Skeletal muscle tissue (tissue), 4 donors: Measurements from ENCODE around the gene PNISR. TPM values are rescaled to one million over a fixed set of nuclear protein-coding genes. Genes with fewer than 3 reads are reported as not detected.

Experiments used
- H3K27ac ChIP-seq: one replicate; pipeline ENCODE4 v1.7.0; 2013; ENCODE audit warnings: mild to moderate bottlenecking, low read depth, low read length, inconsistent platforms
- H3K27me3 ChIP-seq, 3 donors: one replicate each; pipeline ENCODE4 v1.7.0; 2013; ENCODE audit warnings: low read length in 3 of 3; ENCODE audit not compliant: control insufficient read depth in 3 of 3, insufficient read depth in 3 of 3
- H3K36me3 ChIP-seq, 3 donors: one replicate each; pipeline ENCODE4 v1.7.0; 2013; ENCODE audit warnings: low read length in 3 of 3; ENCODE audit not compliant: control insufficient read depth in 3 of 3, insufficient read depth in 3 of 3
- H3K4me1 ChIP-seq, 3 donors: one replicate each; pipeline ENCODE4 v1.7.0; 2013; ENCODE audit warnings: low read length in 3 of 3, mild to moderate bottlenecking in 3 of 3; ENCODE audit not compliant: control insufficient read depth in 3 of 3, insufficient read depth in 3 of 3
- H3K4me3 ChIP-seq, 3 donors: one replicate each; pipeline ENCODE4 v1.7.0; 2013; ENCODE audit warnings: low read length in 3 of 3
- H3K9ac ChIP-seq, 3 donors: one replicate each; pipeline ENCODE4 v1.7.0; 2013; ENCODE audit warnings: low read length in 3 of 3, mild to moderate bottlenecking in 3 of 3, moderate library complexity in 2 of 3, low read depth in 1 of 3
- H3K9me3 ChIP-seq, 3 donors: one replicate each; pipeline ENCODE4 v1.7.0; 2013; ENCODE audit warnings: low read length in 3 of 3; ENCODE audit not compliant: control insufficient read depth in 3 of 3
- total RNA-seq: library from RNA; depleted of rRNA; stranded (reverse); fragments of >200 nt; gene quantifications from one replicate; pipeline ENCODE4 v1.2.3, GENCODE V29; 2014
- donor health status: Osteomylitis.

The PNISR gene
- total RNA-seq, 1 donor from 2014 or later: 54.3 TPM

- Histone ChIP-seq H3K9me3 (no peaks in the 10 kb centered on the region), H3K27ac (no peak overlapping the region), H3K4me3 (no peak overlapping the region), H3K27me3 (no peaks in the 10 kb centered on the region), H3K4me1 (peaks cover 0 to 2% (median 1%) of the 10 kb centered on the region in 3 donors), H3K9ac (no peak overlapping the region), H3K36me3 (peaks cover 0 to 4% (median 2%) of the 10 kb centered on the region in 3 donors)
Observed at GRCh38 chr6:99432877-99433276, 7.8 kb upstream of the PNISR start.

GRCh38 chr6:99431901-99432300, 6.8 kb upstream of the PNISR start:
- Histone ChIP-seq H3K27ac (no peak overlapping the region), H3K4me1 (peaks cover 7 to 11% (median 10%) of the 10 kb centered on the region in 3 donors), H3K9ac (no peak overlapping the region), H3K9me3 (no peaks in the 10 kb centered on the region), H3K36me3 (peaks cover 0 to 4% (median 2%) of the 10 kb centered on the region in 3 donors), H3K27me3 (no peaks in the 10 kb centered on the region), H3K4me3 (no peak overlapping the region)

- H3K27ac ChIP-seq: no peak overlapping the region
- no peak overlapping the region for H3K9ac ChIP-seq
- H3K4me3 ChIP-seq: no peak overlapping the region
- no peaks in the 10 kb centered on the region for H3K27me3 ChIP-seq
- no peaks in the 10 kb centered on the region for H3K9me3 ChIP-seq
- peaks cover 0 to 9% (median 2%) of the 10 kb centered on the region in 3 donors for H3K36me3 ChIP-seq
- peaks cover 21 to 29% (median 27%) of the 10 kb centered on the region in 3 donors for H3K4me1 ChIP-seq
Observed at GRCh38 chr6:99427988-99428387, 2.9 kb upstream of the PNISR start.

GRCh38 chr6:99426451-99426757, 1.3 kb upstream of the PNISR start:
- H3K4me1 ChIP-seq: peaks cover 26 to 41% (median 41%) of the 10 kb centered on the region in 3 donors

GRCh38 chr6:99425647-99426450, 741 bp upstream of the PNISR start:
- Histone ChIP-seq H3K4me1 (peaks cover 26 to 46% (median 42%) of the 10 kb centered on the region in 3 donors), H3K9ac (peak overlapping the region; percentile 99 to 100 (median 99)), H3K27ac (peak overlapping the region; percentile 100), H3K4me3 (peak overlapping the region; percentile 93 to 99 (median 98)), H3K27me3 (no peaks in the 10 kb centered on the region), H3K36me3 (peaks cover 0 to 9% (median 2%) of the 10 kb centered on the region in 3 donors), H3K9me3 (no peaks in the 10 kb centered on the region)

More at GRCh38 chr6:99426451-99426757, 1.3 kb upstream of the PNISR start:
- Histone ChIP-seq H3K27ac (peak overlapping the region; percentile 100), H3K9ac (peak overlapping the region; percentile 99 to 100 (median 99)), H3K9me3 (no peaks in the 10 kb centered on the region), H3K4me3 (peak overlapping the region; percentile 93 to 99 (median 98)), H3K27me3 (no peaks in the 10 kb centered on the region), H3K36me3 (peaks cover 0 to 11% (median 2%) of the 10 kb centered on the region in 3 donors)

- H3K27ac ChIP-seq: peak overlapping the region; percentile 100
- no peaks in the 10 kb centered on the region for H3K9me3 ChIP-seq
- peak overlapping the region; percentile 93 to 99 (median 98) for H3K4me3 ChIP-seq
- peaks cover 26 to 53% (median 42%) of the 10 kb centered on the region in 3 donors for H3K4me1 ChIP-seq
- peak overlapping the region; percentile 99 to 100 (median 99) for H3K9ac ChIP-seq
- H3K27me3 ChIP-seq: no peaks in the 10 kb centered on the region
- peaks cover 0 to 7% (median 0%) of the 10 kb centered on the region in 3 donors for H3K36me3 ChIP-seq
Observed at GRCh38 chr6:99424022-99424421, 1.1 kb downstream of the PNISR start.

- Histone ChIP-seq H3K9ac (no peak overlapping the region), H3K27ac (no peak overlapping the region), H3K4me3 (no peak overlapping the region), H3K36me3 (peaks cover 0 to 7% (median 0%) of the 10 kb centered on the region in 3 donors), H3K9me3 (no peaks in the 10 kb centered on the region), H3K27me3 (no peaks in the 10 kb centered on the region), H3K4me1 (peaks cover 26 to 53% (median 44%) of the 10 kb centered on the region in 3 donors)
Observed at GRCh38 chr6:99422912-99423311, 2.2 kb downstream of the PNISR start.

GRCh38 chr6:99416892-99417767, 8.0 kb downstream of the PNISR start:
- Histone ChIP-seq H3K4me1 (peaks cover 3 to 29% (median 15%) of the 10 kb centered on the region in 3 donors), H3K36me3 (peaks cover 0 to 2% (median 0%) of the 10 kb centered on the region in 3 donors), H3K9ac (peak overlapping the region in 1 of 3 donors; percentile 57), H3K4me3 (no peak overlapping the region), H3K27ac (no peak overlapping the region), H3K27me3 (no peaks in the 10 kb centered on the region), H3K9me3 (no peaks in the 10 kb centered on the region)

- no peak overlapping the region for H3K4me3 ChIP-seq
- H3K27me3 ChIP-seq: no peaks in the 10 kb centered on the region
- H3K9me3 ChIP-seq: no peaks in the 10 kb centered on the region
- peaks cover 0 to 3% (median 0%) of the 10 kb centered on the region in 3 donors for H3K36me3 ChIP-seq
- no peak overlapping the region for H3K9ac ChIP-seq
- peaks cover 0 to 24% (median 9%) of the 10 kb centered on the region in 3 donors for H3K4me1 ChIP-seq
- no peak overlapping the region for H3K27ac ChIP-seq
Observed at GRCh38 chr6:99416226-99416625, 8.9 kb downstream of the PNISR start.
